ENCODE data around the gene GPC3.
"Not testable (repeated sequence)": the region's sequence is repeated elsewhere in the genome, so short reads cannot be mapped to it uniquely, and the experiment has no call there.

Gene GPC3

GRCh38 chrX:133994576-133994975 is 9.2 kb upstream of the GPC3 start:
- no peak for DNase-seq

DNA sequence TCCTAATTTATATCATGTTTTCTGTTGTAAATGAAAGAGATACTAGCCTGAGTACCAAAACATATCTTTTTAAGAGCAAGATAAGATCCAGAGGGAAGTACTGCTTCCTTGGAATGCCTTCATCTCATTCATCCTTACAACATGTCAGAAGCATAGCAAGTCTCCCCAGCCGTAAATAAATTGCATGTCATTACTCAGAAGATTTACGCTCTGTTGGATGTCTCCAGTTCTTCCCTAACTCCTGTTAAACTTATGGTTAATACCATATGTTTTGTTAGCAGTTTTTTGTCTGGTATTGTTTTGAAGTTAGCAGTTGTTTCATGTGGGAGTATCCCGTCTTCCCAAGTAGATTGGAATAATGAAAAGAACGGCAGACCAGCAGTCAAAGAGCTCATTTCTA is 7.5 kb upstream of the GPC3 start:
- DNase-seq, result no peak

GRCh38 chrX:133991814-133992213 is 6.4 kb upstream of the GPC3 start:
- no peak for DNase-seq

GRCh38 chrX:133991057-133991456 is 5.7 kb upstream of the GPC3 start:
- DNase-seq, result not testable (repeated sequence)

DNA sequence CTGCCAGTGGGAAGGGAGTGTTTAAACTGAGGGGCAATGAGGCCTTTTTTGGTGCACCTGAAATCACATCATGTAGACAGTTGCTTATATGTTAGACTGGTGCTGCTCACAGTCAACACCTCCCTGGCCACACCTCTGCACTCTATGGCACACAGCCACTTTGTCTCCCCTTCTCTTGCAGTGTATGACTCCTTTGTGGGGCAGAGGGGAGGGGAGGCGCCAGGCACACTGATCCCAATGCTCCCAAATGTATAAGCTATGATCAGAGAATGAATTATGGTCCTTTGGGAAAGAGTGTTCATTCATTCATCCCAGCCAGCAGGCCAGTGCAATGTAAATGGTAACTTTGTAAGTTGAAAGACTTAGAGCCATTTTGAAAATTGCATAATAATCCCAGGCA is 4.6 kb upstream of the GPC3 start:
- no peak for DNase-seq

DNA sequence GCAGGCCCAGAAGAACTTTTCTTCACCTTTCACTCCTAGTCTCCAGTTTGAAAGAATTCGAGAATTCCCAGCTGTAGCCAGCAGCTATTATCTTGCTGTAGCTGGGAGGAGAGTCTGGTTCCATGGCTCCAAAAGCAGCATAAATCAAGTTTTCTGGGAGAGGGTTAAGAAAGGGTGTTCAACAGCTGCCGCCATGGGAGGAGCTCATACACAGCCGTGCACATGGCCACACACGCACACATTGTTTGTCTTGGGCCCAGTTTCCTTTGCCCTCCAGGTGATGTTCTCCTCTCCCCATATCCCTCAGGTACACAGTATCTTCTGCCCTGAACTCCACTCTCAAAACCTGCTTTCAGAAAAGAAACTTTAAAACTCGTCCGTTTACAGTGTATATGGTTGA is 4.1 kb upstream of the GPC3 start:
- DNase-seq, result no peak

DNA sequence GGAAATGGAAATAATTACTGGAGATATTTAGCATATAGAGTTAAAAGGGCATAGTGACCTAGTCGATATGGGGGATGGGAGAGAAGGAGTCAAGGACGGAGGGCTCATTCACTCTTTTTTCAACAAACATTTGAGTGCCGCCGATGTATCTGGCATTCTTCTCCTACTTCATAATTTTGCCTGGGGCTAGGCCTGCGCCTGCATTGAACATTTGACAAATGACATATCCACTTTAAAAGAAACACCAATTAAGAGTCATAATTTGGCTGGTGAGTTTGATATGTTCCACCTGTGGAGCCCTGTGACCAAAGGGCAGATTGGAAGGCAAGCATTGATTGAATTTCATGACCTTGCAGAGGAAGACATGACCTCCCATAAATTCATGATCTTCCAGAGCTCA is 2.6 kb upstream of the GPC3 start:
- no peak for DNase-seq

- DNase-seq, result no peak
These were observed 1.8 kb upstream of the GPC3 start for GRCh38 chrX:133987188-133987587.

DNA sequence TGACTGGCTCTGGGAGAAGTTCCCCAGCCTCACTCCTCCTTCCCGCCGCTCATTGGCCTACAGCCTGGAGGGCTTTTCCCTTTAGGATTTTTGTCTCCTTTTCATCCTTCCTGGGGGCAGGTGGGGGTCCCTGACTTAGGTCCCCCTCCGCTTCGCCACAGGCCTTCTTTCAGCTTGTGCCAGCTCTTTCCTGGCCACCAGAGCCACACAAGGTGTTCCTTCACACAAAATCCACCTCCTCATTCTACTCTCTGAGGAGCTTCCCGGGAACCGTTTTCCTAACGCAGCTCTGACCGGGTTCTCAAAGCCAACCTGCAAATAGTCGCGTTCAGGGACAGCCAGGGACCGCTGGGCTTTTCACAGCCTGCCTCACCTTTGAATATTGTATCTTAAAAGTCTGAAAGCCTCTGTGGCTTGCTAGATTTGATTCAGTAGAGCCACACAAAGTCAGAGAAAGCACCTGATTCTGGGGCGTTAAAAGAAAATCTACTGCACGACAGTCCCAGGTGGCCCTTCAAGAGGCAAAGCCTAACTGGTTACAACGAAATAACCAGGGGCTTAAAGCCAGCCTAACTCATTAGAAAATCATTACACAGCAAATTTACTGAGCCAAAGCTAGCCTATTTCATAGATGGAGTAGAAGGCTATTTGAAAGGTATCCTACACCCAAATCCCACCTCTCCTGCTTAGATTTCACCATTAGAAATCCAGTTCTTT is 731 bp upstream of the GPC3 start:
- DNase-seq, result no peak

GRCh38 chrX:133984857-133985163 is 584 bp downstream of the GPC3 start:
- no peak for DNase-seq

- DNase-seq, result no peak
These were observed 1.2 kb downstream of the GPC3 start for GRCh38 chrX:133983974-133984845.

DNA sequence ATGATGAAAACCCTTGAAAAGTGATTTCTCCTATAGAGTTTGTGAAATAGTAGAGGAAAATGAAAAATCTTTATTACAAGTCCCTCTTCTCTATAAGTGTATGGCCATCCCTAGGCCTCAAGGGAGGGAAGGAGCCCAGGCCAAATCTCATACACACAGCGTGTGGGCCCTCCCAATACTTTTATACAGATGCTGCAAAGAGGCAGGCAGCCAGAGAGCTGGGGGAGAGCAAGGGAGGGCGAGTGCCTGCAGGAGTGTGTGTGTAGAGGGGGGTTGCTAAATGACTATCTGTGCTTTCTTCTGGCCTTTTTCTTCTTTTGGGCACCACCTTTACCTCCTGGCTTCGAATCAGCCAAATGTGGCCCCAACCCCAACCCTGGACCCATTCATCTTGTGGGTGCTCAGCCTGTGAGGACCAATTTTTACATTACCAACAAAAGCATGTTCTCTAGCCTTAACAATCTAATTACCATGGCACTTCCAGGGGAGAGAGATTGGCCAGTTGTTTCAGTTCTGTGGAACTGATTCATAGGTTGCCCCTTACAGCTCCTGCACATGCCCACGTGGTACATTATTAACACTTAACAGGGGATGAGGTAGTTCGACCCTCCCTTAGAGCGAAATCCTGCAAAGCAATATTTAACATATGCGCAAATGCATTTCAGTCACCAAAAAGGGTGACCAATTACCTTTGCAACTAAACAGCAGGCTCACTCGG is 2.0 kb downstream of the GPC3 start:
- DNase-seq, result no peak

DNA sequence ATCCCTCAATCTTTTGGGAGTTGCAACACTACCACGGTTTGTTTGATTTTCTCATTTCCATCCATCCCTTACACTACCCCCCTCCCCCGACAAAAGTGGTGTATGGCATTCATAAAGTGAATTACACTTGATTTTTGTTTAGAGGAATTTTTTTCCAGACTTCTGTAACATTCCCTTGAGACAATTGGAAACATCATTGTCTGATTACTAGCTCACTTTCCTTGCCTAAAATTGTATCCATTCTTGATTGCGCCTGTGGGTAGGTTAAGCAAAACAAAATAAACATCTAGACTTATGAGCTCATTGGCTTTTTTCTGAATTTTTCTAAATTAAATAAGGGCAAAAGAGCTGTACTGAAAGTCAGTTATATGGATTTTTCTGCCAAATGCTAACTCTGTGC is 3.5 kb downstream of the GPC3 start:
- no peak for DNase-seq

DNA sequence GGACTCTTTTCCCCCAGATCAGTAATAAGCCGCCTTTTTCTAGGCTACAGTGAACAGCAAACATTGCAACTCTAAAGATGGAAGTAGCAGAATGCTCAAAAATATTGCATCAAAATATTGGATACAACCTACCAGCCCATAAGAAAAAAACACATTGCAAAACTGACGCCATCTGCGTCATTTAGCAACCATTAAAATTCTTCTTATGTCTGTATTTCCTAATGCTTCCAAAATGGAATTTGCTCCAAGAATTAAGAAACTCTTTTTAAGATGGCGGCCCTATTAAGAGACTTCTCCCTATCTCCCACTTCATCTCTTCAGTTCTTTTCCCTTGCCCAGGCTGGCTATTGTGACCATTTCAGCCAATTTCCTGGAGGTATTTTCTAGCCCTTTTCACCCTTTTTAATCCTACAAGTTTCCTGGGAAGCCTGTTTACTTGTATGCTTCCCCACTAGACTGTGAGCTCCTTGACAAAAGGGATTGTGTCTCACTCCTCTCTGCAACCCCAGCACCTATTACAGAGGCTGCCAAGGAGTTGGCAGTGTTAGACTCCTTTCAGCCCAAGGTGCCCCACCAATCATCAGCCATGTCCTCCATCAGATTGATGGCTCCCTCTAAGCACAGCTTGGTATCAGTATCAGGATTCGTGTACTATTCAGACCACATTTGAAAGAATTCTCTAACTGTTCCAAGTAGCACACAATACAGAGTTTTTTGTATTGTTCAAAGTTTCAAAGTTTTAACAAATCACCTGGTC is 4.4 kb downstream of the GPC3 start:
- DNase-seq, result no peak

- no peak for DNase-seq
These were observed 5.0 kb downstream of the GPC3 start for GRCh38 chrX:133980406-133980805.

DNA sequence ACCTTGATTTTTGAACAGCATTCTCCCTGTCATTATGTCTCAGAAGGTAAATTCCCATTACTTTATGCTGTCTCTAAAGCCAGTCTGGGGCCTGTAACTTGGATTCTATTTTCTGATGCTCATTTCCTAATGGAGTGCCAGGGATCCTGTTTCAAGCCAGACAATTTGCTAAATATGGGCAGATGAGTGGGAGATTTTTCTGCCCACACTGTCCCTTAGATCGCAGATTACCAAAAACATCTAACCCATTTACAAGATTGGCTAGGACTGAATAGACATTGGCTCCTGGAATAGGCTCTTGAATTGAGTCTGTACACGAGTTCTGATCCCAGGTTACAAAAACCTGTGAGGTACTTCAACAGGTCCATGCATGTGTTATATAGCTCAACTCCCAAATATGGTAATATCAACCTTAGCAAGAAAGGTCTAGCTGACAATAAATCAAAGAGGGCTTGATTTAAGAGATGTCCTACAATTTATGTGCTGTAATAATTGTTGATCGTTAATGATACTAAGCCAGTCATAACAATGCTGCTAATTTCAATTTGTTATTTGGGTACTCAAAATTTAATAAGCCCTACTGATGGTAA is 5.7 kb downstream of the GPC3 start:
- DNase-seq, result no peak

DNA sequence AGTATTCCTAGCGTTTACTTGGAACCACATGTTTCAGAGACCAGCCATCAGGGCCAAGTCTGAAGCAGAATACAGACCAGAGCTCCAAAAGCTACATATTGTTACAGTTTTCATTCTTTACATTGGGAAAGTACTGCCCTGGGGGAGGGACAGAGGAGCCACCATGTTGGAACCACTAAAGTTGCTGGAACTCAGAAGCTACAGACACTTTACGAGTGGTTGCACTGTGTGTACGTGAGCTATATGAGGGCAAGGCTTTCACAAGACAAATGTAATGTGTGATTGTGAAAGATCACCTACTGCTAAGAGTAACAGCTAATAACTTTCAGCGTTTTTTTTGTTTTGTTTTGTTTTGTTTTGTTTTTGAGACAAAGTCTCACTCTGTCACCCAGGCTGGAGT is 11.7 kb downstream of the GPC3 start:
- no peak for DNase-seq

- no peak for DNase-seq
These were observed 12.5 kb downstream of the GPC3 start for GRCh38 chrX:133972916-133973315.

DNA sequence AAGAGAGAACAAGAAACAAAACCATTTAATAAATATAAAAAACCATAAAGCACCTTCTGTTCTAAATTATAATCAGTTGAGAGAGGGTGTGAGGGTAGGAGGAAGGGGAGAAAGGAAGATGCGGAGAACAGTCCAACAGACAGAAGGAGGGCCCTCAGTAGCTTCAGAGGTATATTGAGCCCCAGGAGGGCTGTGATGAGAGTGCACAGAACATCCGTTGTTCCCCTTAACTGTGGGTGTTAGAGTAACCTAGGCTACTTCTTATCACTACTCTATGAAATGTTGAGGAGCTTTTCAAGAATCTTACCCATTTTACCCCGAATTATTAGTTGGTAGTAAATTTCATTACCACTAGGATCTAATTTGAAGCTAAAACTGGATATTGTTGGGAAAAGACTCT is 13.8 kb downstream of the GPC3 start:
- no peak for DNase-seq

GRCh38 chrX:133970076-133970475 is 15.3 kb downstream of the GPC3 start:
- DNase-seq, result no peak

- no peak for DNase-seq
These were observed 16.2 kb downstream of the GPC3 start for GRCh38 chrX:133969191-133969590.

DNA sequence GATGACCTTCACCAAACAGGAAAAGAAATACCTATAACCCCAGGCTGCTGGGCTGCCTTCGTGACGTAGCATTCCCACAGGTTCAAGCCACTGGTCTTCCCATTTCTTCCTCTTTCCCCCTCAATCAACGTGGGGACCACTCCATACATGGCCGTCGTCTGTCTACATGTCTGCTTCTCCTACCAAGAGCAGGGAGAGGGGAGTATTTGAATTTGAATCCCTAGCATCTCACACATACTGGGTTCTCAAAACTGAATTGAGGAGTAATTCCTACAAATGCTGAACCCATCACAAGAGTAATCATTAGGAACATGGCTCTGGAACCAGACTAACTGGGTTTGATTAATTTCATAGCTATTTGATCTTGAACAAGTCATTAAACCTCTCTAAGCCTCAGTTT is 17.3 kb downstream of the GPC3 start:
- no peak for DNase-seq

GRCh38 chrX:133966199-133966598 is 19.2 kb downstream of the GPC3 start:
- no peak for DNase-seq
